ENCODE results near the gene GTF2I.
"Not testable (repeated sequence)": the region's sequence is repeated elsewhere in the genome, so short reads cannot be mapped to it uniquely, and the experiment has no call there.

Gene GTF2I

GRCh38 chr7:74665296-74665938 lies 7.9 kb downstream of the GTF2I start (continued):
- TF ChIP-seq, protein P1, sequence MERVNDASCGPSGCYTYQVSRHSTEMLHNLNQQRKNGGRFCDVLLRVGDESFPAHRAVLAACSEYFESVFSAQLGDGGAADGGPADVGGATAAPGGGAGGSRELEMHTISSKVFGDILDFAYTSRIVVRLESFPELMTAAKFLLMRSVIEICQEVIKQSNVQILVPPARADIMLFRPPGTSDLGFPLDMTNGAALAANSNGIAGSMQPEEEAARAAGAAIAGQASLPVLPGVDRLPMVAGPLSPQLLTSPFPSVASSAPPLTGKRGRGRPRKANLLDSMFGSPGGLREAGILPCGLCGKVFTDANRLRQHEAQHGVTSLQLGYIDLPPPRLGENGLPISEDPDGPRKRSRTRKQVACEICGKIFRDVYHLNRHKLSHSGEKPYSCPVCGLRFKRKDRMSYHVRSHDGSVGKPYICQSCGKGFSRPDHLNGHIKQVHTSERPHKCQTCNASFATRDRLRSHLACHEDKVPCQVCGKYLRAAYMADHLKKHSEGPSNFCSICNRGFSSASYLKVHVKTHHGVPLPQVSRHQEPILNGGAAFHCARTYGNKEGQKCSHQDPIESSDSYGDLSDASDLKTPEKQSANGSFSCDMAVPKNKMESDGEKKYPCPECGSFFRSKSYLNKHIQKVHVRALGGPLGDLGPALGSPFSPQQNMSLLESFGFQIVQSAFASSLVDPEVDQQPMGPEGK (CRISPR knock-in tag; IDR thresholded peaks at IDR 0.05; ENCODE audit: borderline replicate concordance) = no peak
- TF ChIP-seq ZFP30 (CRISPR knock-in tag; IDR thresholded peaks at IDR 0.05) = no peak
- TF ChIP-seq, protein P2, sequence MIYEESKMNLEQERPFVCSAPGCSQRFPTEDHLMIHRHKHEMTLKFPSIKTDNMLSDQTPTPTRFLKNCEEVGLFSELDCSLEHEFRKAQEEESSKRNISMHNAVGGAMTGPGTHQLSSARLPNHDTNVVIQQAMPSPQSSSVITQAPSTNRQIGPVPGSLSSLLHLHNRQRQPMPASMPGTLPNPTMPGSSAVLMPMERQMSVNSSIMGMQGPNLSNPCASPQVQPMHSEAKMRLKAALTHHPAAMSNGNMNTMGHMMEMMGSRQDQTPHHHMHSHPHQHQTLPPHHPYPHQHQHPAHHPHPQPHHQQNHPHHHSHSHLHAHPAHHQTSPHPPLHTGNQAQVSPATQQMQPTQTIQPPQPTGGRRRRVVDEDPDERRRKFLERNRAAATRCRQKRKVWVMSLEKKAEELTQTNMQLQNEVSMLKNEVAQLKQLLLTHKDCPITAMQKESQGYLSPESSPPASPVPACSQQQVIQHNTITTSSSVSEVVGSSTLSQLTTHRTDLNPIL (CRISPR knock-in tag; IDR thresholded peaks at IDR 0.05; ENCODE audit: low read depth) = no peak
- TF ChIP-seq ZFP3 (CRISPR knock-in tag; IDR thresholded peaks at IDR 0.05) = no peak
- no peak for TF ChIP-seq CSDC2 (CRISPR knock-in tag; IDR thresholded peaks at IDR 0.05)
- no peak for TF ChIP-seq ESRRG (CRISPR knock-in tag; IDR thresholded peaks at IDR 0.05)

DNA sequence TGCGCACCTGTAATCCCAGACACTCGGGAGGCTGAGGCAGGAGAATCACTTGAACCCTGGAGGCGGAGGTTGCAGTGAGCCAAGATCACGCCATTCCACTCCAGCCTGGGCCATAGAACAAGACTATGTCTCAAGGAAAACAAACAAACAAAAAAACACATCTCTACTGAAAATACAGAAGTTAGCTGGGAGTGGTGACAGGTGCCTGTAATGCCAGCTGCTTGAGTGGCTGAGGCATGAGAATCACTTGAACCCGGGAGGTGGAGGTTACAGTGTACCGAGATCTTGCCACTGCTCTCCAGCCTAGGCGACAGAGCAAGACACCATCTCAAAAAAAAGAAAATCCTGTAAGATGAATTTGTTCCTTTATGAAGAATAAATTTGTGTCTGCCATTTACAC lies 9.5 kb downstream of the GTF2I start:
- ATAC-seq = not testable (repeated sequence)

DNA sequence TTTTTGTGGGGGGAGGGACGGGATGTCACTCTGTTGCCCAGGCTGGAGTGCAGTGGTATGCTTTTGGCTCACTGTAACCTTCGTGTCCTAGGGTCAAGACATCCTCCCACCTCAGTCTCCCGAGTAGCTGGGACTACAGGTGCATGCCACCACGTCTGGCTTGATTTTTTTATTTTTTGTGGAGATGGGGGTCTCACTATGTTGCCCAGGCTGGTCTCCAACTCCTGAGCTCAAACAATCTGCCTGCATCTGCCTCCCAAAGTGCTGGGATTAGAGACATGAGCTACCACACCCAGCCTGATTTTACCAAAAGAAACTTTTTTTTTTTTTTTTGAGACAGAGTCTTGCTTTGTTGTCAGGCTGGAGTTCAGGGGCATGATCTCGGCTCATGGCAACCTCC lies 10.0 kb downstream of the GTF2I start:
- not testable (repeated sequence) for ATAC-seq

GRCh38 chr7:74671602-74672001 lies 14.1 kb downstream of the GTF2I start:
- no peak for ATAC-seq

DNA sequence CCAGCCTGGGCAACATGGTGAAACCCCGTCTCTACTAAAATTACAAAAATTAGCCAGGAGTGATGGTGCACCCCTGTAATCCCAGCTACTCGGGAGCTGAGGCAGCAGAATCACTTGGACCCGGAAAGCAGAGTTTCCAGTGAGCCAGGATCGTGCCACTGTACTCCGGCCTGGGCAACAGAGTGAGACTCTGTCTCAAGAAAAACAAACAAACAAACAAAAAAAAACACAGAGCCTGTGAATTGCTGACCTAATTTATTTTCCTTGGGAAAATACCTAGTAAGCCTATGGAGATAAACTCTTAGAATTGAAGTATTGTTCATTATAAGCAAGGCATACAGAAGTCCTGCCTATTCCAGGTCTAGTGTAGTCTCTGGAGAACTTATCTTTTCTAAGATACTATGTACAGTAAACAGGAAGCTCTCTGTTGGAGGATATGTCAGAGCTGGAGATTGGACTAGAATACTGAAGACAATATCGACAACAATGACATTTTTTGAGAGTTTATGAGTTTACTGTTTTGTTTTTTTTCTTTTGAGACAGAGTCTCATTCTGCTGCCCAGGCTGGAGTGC lies 14.9 kb downstream of the GTF2I start:
- ATAC-seq = no peak

More at GRCh38 chr7:74671602-74672001, 14.1 kb downstream of the GTF2I start:
- no peak for TF ChIP-seq ZFP3 (CRISPR knock-in tag; IDR thresholded peaks at IDR 0.05)
- no peak for TF ChIP-seq RARB (CRISPR knock-in tag; IDR thresholded peaks at IDR 0.05)
- TF ChIP-seq, protein P3, sequence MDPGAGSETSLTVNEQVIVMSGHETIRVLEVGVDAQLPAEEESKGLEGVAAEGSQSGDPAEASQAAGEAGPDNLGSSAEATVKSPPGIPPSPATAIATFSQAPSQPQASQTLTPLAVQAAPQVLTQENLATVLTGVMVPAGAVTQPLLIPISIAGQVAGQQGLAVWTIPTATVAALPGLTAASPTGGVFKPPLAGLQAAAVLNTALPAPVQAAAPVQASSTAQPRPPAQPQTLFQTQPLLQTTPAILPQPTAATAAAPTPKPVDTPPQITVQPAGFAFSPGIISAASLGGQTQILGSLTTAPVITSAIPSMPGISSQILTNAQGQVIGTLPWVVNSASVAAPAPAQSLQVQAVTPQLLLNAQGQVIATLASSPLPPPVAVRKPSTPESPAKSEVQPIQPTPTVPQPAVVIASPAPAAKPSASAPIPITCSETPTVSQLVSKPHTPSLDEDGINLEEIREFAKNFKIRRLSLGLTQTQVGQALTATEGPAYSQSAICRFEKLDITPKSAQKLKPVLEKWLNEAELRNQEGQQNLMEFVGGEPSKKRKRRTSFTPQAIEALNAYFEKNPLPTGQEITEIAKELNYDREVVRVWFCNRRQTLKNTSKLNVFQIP (CRISPR knock-in tag; IDR thresholded peaks at IDR 0.05; ENCODE audit: borderline replicate concordance, low read depth) = no peak
- TF ChIP-seq ZC3H10 (CRISPR knock-in tag; IDR thresholded peaks at IDR 0.05) = no peak
- TF ChIP-seq GLIS3 (CRISPR knock-in tag; IDR thresholded peaks at IDR 0.05) = no peak
- no peak for TF ChIP-seq ARNTL (CRISPR knock-in tag; IDR thresholded peaks at IDR 0.05; ENCODE audit: borderline replicate concordance, low read depth)
- no peak for TF ChIP-seq PPARA (CRISPR knock-in tag; IDR thresholded peaks at IDR 0.05; ENCODE audit: borderline replicate concordance)
- no peak for TF ChIP-seq ESRRG (CRISPR knock-in tag; IDR thresholded peaks at IDR 0.05)
- TF ChIP-seq ZNF70 (CRISPR knock-in tag; IDR thresholded peaks at IDR 0.05) = no peak
- TF ChIP-seq TCF4 (CRISPR knock-in tag; IDR thresholded peaks at IDR 0.05; ENCODE audit: borderline replicate concordance) = no peak
- TF ChIP-seq, protein P1 (CRISPR knock-in tag; IDR thresholded peaks at IDR 0.05; ENCODE audit: borderline replicate concordance) = no peak

More for the DNA sequence above, 14.9 kb downstream of the GTF2I start:
- no peak for TF ChIP-seq ZNF8 (CRISPR knock-in tag; IDR thresholded peaks at IDR 0.05)
- TF ChIP-seq TCF4 (CRISPR knock-in tag; IDR thresholded peaks at IDR 0.05; ENCODE audit: borderline replicate concordance) = no peak
- TF ChIP-seq ZNF70 (CRISPR knock-in tag; IDR thresholded peaks at IDR 0.05) = no peak
- no peak for TF ChIP-seq ISL1 (CRISPR knock-in tag; IDR thresholded peaks at IDR 0.05)
- no peak for TF ChIP-seq GLIS3 (CRISPR knock-in tag; IDR thresholded peaks at IDR 0.05)
- no peak for TF ChIP-seq ZFP30 (CRISPR knock-in tag; IDR thresholded peaks at IDR 0.05)
- TF ChIP-seq, protein P2 (CRISPR knock-in tag; IDR thresholded peaks at IDR 0.05; ENCODE audit: low read depth) = no peak
- TF ChIP-seq PPARA (CRISPR knock-in tag; IDR thresholded peaks at IDR 0.05; ENCODE audit: borderline replicate concordance) = no peak
- TF ChIP-seq, protein P4, sequence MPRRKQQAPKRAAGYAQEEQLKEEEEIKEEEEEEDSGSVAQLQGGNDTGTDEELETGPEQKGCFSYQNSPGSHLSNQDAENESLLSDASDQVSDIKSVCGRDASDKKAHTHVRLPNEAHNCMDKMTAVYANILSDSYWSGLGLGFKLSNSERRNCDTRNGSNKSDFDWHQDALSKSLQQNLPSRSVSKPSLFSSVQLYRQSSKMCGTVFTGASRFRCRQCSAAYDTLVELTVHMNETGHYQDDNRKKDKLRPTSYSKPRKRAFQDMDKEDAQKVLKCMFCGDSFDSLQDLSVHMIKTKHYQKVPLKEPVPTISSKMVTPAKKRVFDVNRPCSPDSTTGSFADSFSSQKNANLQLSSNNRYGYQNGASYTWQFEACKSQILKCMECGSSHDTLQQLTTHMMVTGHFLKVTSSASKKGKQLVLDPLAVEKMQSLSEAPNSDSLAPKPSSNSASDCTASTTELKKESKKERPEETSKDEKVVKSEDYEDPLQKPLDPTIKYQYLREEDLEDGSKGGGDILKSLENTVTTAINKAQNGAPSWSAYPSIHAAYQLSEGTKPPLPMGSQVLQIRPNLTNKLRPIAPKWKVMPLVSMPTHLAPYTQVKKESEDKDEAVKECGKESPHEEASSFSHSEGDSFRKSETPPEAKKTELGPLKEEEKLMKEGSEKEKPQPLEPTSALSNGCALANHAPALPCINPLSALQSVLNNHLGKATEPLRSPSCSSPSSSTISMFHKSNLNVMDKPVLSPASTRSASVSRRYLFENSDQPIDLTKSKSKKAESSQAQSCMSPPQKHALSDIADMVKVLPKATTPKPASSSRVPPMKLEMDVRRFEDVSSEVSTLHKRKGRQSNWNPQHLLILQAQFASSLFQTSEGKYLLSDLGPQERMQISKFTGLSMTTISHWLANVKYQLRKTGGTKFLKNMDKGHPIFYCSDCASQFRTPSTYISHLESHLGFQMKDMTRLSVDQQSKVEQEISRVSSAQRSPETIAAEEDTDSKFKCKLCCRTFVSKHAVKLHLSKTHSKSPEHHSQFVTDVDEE (CRISPR knock-in tag; IDR thresholded peaks at IDR 0.05) = no peak
- TF ChIP-seq ARNTL (CRISPR knock-in tag; IDR thresholded peaks at IDR 0.05; ENCODE audit: borderline replicate concordance, low read depth) = no peak
